NB4 (cell line): ENCODE measurements around the gene GID8.

Experiments
- DNase-seq: peaks from one replicate; pipeline ENCODE4 v3.0.0; 2010; ENCODE audit warnings: low read depth
- H3K4me3 ChIP-seq: one replicate; pipeline ENCODE4 v1.5.1; 2011; ENCODE audit warnings: mild to moderate bottlenecking, low read depth, low read length, moderate library complexity
- CTCF ChIP-seq: IDR thresholded peaks from one replicate; pipeline ENCODE4 v1.5.1; 2012; ENCODE audit warnings: low read depth, low read length
- MYC ChIP-seq: IDR thresholded peaks from 2 replicates; pipeline ENCODE4 v1.6.1; 2011; ENCODE audit warnings: low read depth, low read length
- POLR2A ChIP-seq: IDR thresholded peaks from 2 replicates; pipeline ENCODE4 v1.6.1; 2011; ENCODE audit warnings: mild to moderate bottlenecking; ENCODE audit not compliant: insufficient read length; ENCODE audit errors: extremely low read depth
- TF ChIP-seq, protein P1 (sequence below): IDR thresholded peaks from 2 replicates; pipeline ENCODE4 v1.6.1; 2011; ENCODE audit warnings: low read depth, low read length

GID8 gene

DNA sequence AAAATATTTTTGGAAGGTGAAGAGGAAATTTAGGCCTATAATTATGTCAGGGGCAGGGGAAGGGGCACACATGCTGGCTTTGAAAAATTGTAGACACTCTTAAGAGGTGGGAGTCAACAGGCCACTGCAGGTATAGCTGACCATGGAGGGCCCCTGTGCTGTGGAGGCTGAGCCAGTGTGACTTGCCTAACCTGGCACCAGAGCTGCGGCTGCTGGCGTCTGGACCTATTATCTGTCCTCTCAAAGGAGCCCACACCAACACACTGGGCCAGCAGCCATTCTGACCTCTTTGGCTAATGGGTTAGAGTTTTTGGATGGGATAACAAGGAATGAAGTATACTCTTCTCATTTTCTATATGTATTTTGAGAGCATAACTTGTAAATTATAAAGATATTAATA is 4.5 kb downstream of the GID8 start:
- no peak overlapping the region for H3K4me3 ChIP-seq
- TF ChIP-seq, protein P1, sequence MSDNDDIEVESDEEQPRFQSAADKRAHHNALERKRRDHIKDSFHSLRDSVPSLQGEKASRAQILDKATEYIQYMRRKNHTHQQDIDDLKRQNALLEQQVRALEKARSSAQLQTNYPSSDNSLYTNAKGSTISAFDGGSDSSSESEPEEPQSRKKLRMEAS = no peak
- no peak for TF ChIP-seq MYC
- TF ChIP-seq CTCF = no peak
- TF ChIP-seq POLR2A = no peak
- no peak for DNase-seq

DNA sequence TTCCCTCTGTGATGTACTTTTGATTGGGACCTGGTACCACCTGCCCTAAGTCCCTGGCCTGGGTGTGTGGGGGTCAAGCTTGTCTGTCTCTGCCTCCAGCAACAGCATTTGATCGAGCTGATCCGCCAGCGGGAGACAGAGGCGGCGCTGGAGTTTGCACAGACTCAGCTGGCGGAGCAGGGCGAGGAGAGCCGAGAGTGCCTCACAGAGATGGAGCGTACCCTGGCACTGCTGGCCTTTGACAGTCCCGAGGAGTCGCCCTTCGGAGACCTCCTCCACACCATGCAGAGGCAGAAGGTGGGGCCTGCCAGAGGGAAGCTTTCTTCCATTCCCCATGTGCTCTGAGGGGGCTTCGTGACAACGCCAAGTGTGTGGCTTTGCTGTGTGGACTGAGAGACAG is 5.4 kb downstream of the GID8 start:
- TF ChIP-seq MYC = no peak
- H3K4me3 ChIP-seq = no peak overlapping the region
- DNase-seq = no peak

DNA sequence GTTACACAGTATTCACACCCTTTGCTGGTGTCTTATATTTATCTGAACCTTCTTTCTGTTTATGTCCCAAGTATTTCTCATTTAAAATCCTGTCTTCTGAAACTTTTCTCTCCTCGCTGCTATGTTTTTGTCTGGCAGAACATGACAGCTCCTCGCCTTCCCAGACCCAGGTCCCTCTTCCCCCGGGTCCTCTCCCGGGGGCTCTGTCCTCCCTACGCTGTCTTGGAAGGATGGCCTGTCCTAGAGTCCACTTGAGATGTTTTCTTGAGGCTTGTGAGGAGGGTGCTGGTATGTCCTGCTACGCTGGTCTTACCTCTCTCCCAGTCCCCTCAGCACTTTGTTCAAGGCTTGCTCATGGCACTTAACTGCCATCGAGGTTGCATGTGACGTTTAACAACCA is 6.2 kb downstream of the GID8 start:
- no peak overlapping the region for H3K4me3 ChIP-seq
- no peak for DNase-seq
- no peak for TF ChIP-seq POLR2A
- TF ChIP-seq, protein P1 = no peak
- no peak for TF ChIP-seq MYC
- no peak for TF ChIP-seq CTCF

DNA sequence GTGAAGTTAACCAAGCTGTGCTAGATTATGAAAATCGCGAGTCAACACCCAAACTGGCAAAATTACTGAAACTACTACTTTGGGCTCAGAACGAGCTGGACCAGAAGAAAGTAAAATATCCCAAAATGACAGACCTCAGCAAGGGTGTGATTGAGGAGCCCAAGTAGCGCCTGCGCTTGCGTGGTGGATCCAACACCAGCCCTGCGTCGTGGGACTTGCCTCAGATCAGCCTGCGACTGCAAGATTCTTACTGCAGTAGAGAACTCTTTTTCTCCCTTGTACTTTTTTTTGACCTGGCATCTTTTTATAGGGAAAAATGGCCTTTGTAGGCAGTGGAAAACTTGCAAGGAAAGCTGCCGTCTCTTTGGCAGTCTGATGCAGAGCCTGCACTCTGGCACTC is 6.8 kb downstream of the GID8 start:
- H3K4me3 ChIP-seq = no peak overlapping the region
- no peak for DNase-seq
- TF ChIP-seq POLR2A (no peak), MYC (no peak), CTCF (no peak)
- TF ChIP-seq, protein P1 = no peak

- DNase-seq = no peak
- no peak for TF ChIP-seq MYC
- TF ChIP-seq POLR2A = no peak
- TF ChIP-seq CTCF = no peak
- TF ChIP-seq, protein P1 = no peak
- no peak overlapping the region for H3K4me3 ChIP-seq
Measured at GRCh38 chr20:62945771-62946339, 7.9 kb downstream of the GID8 start.

- H3K4me3 ChIP-seq = no peak overlapping the region
- TF ChIP-seq POLR2A (no peak), CTCF (no peak), MYC (no peak)
- TF ChIP-seq, protein P1 = no peak
- DNase-seq = no peak
Measured at GRCh38 chr20:62946918-62947317, 9.0 kb downstream of the GID8 start.
